GM20000 (cell line): ENCODE data around the gene IFIT2.

ENCODE experiments used
- DNase-seq: peaks from one replicate; pipeline ENCODE4 v3.0.0; 2012; ENCODE audit warnings: low spot score
- TF ChIP-seq, protein P1 (sequence below): IDR thresholded peaks from 2 replicates; pipeline ENCODE4 v1.5.1; 2012; ENCODE audit warnings: mild to moderate bottlenecking, control low read depth; ENCODE audit errors: extremely low read depth, missing control alignments

Gene IFIT2

DNA sequence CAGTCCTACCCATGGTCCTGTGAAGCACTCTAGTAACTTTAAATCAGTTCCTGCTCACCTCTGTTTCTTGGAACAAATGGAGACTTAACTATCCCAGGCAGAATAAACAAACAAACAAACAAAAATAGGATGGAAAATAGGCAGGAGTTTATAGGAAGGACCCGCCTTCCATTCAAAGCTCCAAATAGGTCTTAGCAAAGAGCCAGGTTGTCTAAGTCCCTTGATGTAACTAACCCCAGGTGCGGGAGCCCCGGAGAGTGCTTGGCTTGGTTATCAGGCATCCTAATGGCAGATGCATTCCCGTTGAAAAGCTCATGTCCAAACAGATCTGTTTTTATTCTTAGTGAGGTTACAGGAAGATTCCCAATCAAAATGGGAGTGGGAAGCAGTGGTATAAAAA lies 2.2 kb downstream of the IFIT2 start:
- TF ChIP-seq, protein P1, sequence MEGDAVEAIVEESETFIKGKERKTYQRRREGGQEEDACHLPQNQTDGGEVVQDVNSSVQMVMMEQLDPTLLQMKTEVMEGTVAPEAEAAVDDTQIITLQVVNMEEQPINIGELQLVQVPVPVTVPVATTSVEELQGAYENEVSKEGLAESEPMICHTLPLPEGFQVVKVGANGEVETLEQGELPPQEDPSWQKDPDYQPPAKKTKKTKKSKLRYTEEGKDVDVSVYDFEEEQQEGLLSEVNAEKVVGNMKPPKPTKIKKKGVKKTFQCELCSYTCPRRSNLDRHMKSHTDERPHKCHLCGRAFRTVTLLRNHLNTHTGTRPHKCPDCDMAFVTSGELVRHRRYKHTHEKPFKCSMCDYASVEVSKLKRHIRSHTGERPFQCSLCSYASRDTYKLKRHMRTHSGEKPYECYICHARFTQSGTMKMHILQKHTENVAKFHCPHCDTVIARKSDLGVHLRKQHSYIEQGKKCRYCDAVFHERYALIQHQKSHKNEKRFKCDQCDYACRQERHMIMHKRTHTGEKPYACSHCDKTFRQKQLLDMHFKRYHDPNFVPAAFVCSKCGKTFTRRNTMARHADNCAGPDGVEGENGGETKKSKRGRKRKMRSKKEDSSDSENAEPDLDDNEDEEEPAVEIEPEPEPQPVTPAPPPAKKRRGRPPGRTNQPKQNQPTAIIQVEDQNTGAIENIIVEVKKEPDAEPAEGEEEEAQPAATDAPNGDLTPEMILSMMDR = no peak
- DNase-seq = no peak

DNA sequence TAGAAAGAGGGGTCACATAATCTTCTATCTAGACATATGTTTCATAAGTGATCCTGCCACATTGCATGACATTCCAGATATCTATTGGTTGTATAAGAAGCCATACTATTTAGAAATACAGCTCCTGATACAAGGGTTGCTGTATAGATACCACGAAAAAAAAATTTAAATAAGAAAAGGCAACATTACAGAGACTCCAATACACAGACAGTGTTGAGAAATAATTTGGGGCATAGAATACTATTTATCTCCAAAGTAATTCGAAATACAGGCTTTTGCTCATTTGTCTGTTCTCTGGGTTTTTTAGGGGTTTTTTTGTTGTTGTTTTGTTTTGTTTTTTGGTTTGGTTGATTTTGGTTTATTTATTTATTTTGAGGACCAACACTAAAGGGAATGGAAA lies 2.6 kb downstream of the IFIT2 start:
- no peak for DNase-seq
- TF ChIP-seq, protein P1 = no peak

DNA sequence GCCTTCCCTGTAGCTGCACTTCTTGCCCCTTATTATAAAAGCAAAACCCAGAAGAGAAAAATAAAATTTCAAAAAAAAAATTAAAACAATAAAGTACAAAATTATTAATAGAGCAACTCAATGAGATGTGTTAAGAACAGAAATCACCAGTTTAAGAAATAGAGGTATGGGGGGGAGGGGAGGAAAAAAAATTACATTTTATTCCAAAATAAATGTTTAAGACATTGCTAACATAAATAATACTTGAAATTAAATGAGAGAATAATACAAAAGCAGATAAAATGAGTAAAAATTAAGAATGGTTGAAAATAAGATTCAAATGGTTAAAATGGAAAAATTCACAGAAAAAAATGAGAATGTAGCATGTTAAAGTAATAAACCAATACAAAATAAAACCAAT lies 3.1 kb downstream of the IFIT2 start:
- TF ChIP-seq, protein P1 = no peak
- DNase-seq = no peak

DNA sequence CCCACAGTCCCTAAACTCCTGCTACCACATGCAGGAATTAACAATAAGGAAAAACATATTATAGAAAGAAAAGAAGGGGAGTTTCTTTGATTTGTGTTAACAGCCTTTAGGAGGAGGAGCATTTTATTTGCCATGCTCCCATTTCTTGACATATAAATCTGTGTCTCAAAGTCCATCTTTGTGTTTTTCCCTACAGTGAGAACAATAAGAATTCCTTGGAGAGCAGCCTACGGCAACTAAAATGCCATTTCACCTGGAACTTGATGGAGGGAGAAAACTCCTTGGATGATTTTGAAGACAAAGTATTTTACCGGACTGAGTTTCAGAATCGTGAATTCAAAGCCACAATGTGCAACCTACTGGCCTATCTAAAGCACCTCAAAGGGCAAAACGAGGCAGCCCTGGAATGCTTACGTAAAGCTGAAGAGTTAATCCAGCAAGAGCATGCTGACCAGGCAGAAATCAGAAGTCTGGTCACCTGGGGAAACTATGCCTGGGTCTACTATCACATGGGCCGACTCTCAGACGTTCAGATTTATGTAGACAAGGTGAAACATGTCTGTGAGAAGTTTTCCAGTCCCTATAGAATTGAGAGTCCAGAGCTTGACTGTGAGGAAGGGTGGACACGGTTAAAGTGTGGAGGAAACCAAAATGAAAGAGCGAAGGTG lies 4.1 kb downstream of the IFIT2 start:
- TF ChIP-seq, protein P1 = no peak
- DNase-seq = no peak

DNA sequence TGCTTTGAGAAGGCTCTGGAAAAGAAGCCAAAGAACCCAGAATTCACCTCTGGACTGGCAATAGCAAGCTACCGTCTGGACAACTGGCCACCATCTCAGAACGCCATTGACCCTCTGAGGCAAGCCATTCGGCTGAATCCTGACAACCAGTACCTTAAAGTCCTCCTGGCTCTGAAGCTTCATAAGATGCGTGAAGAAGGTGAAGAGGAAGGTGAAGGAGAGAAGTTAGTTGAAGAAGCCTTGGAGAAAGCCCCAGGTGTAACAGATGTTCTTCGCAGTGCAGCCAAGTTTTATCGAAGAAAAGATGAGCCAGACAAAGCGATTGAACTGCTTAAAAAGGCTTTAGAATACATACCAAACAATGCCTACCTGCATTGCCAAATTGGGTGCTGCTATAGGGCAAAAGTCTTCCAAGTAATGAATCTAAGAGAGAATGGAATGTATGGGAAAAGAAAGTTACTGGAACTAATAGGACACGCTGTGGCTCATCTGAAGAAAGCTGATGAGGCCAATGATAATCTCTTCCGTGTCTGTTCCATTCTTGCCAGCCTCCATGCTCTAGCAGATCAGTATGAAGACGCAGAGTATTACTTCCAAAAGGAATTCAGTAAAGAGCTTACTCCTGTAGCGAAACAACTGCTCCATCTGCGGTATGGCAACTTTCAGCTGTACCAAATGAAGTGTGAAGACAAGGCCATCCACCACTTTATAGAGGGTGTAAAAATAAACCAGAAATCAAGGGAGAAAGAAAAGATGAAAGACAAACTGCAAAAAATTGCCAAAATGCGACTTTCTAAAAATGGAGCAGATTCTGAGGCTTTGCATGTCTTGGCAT lies 4.8 kb downstream of the IFIT2 start:
- no peak for DNase-seq
- TF ChIP-seq, protein P1 = no peak

DNA sequence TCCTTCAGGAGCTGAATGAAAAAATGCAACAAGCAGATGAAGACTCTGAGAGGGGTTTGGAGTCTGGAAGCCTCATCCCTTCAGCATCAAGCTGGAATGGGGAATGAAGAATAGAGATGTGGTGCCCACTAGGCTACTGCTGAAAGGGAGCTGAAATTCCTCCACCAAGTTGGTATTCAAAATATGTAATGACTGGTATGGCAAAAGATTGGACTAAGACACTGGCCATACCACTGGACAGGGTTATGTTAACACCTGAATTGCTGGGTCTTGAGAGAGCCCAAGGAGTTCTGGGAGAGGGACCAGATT lies 5.4 kb downstream of the IFIT2 start:
- TF ChIP-seq, protein P1 = no peak
- DNase-seq = no peak

DNA sequence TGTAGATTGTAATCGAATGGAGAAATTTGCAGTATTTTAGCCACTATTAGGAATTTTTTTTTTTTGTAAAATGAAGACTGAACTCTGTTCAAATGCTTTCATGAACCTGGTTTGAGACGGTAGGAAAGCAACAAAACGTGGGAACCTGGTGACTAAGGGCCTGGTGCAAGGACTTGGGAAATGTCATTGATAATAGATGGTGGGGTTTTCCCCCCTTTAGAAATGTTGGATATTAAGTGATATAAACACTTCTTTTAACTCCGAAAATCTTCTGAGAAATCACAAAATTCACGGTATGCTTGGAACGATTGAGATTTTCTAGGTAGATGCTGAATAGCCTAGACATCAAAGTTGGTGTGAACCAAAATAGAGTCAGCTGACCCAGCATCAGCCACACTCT lies 6.4 kb downstream of the IFIT2 start:
- no peak for DNase-seq
- TF ChIP-seq, protein P1 = no peak
